ENCODE measurements around the gene SYNDIG1. TPM values are rescaled to one million over a fixed set of nuclear protein-coding genes. Genes with fewer than 3 reads are reported as not detected.
A peak's percentile ranks its signal among the peaks of the same experiment; 100 is the strongest.

Gene SYNDIG1
- total RNA-seq, 1 donor from 2014 or later = 0.08 TPM

GRCh38 chr20:24678351-24679106 lies 209.1 kb downstream of the SYNDIG1 start:
- no peak for ATAC-seq

- ATAC-seq = no peak
Measured at GRCh38 chr20:24679448-24680047, 210.1 kb downstream of the SYNDIG1 start.

- ATAC-seq = no peak
Measured at GRCh38 chr20:24681634-24682495, 212.4 kb downstream of the SYNDIG1 start.

GRCh38 chr20:24682496-24682985 lies 213.1 kb downstream of the SYNDIG1 start:
- ATAC-seq = no peak

GRCh38 chr20:24683676-24684075 lies 214.2 kb downstream of the SYNDIG1 start:
- ATAC-seq = no peak

GRCh38 chr20:24684421-24684871 lies 215.0 kb downstream of the SYNDIG1 start:
- ATAC-seq = no peak

- no peak for ATAC-seq
Measured at GRCh38 chr20:24684956-24685691, 215.7 kb downstream of the SYNDIG1 start.

GRCh38 chr20:24685736-24686135 lies 216.3 kb downstream of the SYNDIG1 start:
- ATAC-seq = no peak

GRCh38 chr20:24686156-24686555 lies 216.7 kb downstream of the SYNDIG1 start:
- no peak for ATAC-seq

GRCh38 chr20:24690408-24690807 lies 221.0 kb downstream of the SYNDIG1 start:
- ATAC-seq = no peak

GRCh38 chr20:24691901-24692351 lies 222.5 kb downstream of the SYNDIG1 start:
- ATAC-seq = no peak

GRCh38 chr20:24692446-24693200 lies 223.2 kb downstream of the SYNDIG1 start:
- no peak for ATAC-seq

GRCh38 chr20:24693466-24694156 lies 224.2 kb downstream of the SYNDIG1 start:
- ATAC-seq = no peak

GRCh38 chr20:24694157-24694726 lies 224.8 kb downstream of the SYNDIG1 start:
- ATAC-seq = no peak

- no peak for ATAC-seq
Measured at GRCh38 chr20:24694727-24695528, 225.5 kb downstream of the SYNDIG1 start.

GRCh38 chr20:24695529-24696225 lies 226.2 kb downstream of the SYNDIG1 start:
- ATAC-seq = peak; percentile 67

- no peak for ATAC-seq
Measured at GRCh38 chr20:24696396-24696795, 227.0 kb downstream of the SYNDIG1 start.

GRCh38 chr20:24697411-24697810 lies 228.0 kb downstream of the SYNDIG1 start:
- no peak for ATAC-seq

- ATAC-seq = no peak
Measured at GRCh38 chr20:24698189-24698588, 228.8 kb downstream of the SYNDIG1 start.
